Pancreas (tissue), 10 donors: Measurements from ENCODE around the gene ZNF417. TPM values are rescaled to one million over a fixed set of nuclear protein-coding genes. Genes with fewer than 3 reads are reported as not detected.
A peak's percentile ranks its signal among the peaks of the same experiment; 100 is the strongest.
"Not testable (repeated sequence)": the region's sequence is repeated elsewhere in the genome, so short reads cannot be mapped to it uniquely, and the experiment has no call there.

ENCODE experiments used
- ATAC-seq, 4 donors: fragments of 200-7000 bp; cut with Tn5 transposase; one replicate each; pipeline versions ENCODE4 v1.8.0 to v1.9.1; 2020; ENCODE audit warnings: mild to moderate bottlenecking in 4 of 4, moderate library complexity in 4 of 4
- DNase-seq, 6 donors: peaks; one replicate each; pipeline ENCODE4 v3.0.0-alpha.2; 2020
- FAIRE-seq: peaks from 2 replicates; lab custom pipeline; 2012; peaks lifted over from hg19 to GRCh38; lab: Jason Lieb, UNC
- H3K27ac ChIP-seq, 4 donors: fragments of 200-600 bp; sonication (generic); 1 replicate in 3 of 4; 2 replicates in 1 of 4; pipeline versions ENCODE4 v1.5.0 to v1.8.0; 2020
- H3K27me3 ChIP-seq, 4 donors: fragments of 200-600 bp; one replicate each; pipeline ENCODE4 v1.8.0; 2021
- H3K36me3 ChIP-seq, 3 donors: fragments of 200-600 bp; sonication (generic) in 1 of 3; one replicate each; pipeline versions ENCODE4 v1.5.0 to v1.8.0; 2020 to 2021
- H3K4me1 ChIP-seq, 3 donors: fragments of 200-600 bp; one replicate each; pipeline ENCODE4 v1.8.0; 2021
- H3K4me3 ChIP-seq, 4 donors: fragments of 200-600 bp; sonication (generic) in 2 of 4; one replicate each; pipeline versions ENCODE4 v1.5.0 to v1.8.0; 2020 to 2021
- H3K9me3 ChIP-seq, 4 donors: fragments of 200-600 bp; one replicate each; pipeline ENCODE4 v1.8.0; 2021
- WGBS, 2 donors: extraction: QIAGEN DNeasy Blood & Tissue Kit; methylation state at CpG; one replicate each; pipeline ENCODE4 v1.1.7; 2013; 5-methylcytosine and 5-hydroxymethylcytosine counted together
- intact Hi-C, 3 donors: fragments of 100-400 bp; cut with DNase I; formaldehyde crosslinking; loops; one replicate each; pipeline versions ENCODE4 v1.11.1 to v1.14.2; 2022
- polyA plus RNA-seq, 2 donors: library from polyadenylated mRNA; stranded (reverse); fragments of 200-250 nt; gene quantifications; one replicate each; pipeline ENCODE4 v1.2.3, GENCODE V29; 2013
- total RNA-seq, 6 donors: library from RNA; stranded (reverse); fragmentation: NEBNext Ultra II Directional in 4 of 6; extraction: Animal tissue kit (Norgen Biotek cat#: 25700) in 4 of 6; gene quantifications; one replicate each; pipeline versions ENCODE4 v1.2.1 to v1.2.4, GENCODE V29; 2021 to 2023
- TF ChIP-seq, protein P1 (sequence below), 4 donors: fragments of 200-600 bp; sonication (generic) in 3 of 4; IDR thresholded peaks; one replicate each; pipeline versions ENCODE4 v1.5.0 to v1.8.0; 2021; ENCODE audit warnings: antibody characterized with exemption in 4 of 4
- donor health status: healthy with polysubstance abuse.
- donor health status: DM: no; HTN: no; CAD: no; lungs with moderate emphysema.
- donor health status: DM: no; HTN: no; CAD: no.
- donor health status: control.
- donor health status: control.
- donor health status: Bipolar disorder and iron deficiency.
- donor health status: DM: yes; HTN: yes; CAD: no.
- donor health status: DM: no; HTN: no; CAD: no.
- donor health status: DM: no; HTN: no; CAD: no.
- donor health status: DM: yes; HTN: yes; CAD: no.

The ZNF417 gene
- total and polyA plus RNA-seq, 8 donors, result 2.8 to 15.3 (median 6.2) TPM

DNA sequence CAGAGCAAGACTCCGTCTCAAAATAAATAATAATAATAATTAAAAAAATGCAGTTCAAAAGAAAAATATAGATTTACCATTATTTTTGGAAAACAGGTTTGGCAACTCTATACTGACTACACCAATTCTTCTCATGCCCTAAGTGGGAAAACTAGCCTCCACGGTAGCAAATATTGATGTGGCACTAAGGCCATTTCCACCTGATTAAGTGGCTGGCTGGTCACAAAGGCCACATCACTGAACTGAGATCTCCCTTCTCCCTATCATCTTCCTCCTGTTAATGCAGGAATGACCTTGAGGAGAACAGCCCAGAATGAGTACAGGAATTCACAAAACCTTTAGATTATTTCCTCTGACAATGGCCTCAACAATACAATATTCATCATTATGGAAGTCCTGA is 46.2 kb downstream of the ZNF417 start:
- peaks cover under 1 to 30% (median 27%) of the 10 kb centered on the region in 3 donors for H3K36me3 ChIP-seq
- no peaks in the 10 kb centered on the region for H3K4me1 ChIP-seq
- ATAC-seq (peak in 1 of 4 donors; percentile 21), FAIRE-seq (no peak), DNase-seq (no peak)
- intact Hi-C loops, result no loop called here
- H3K27me3 ChIP-seq, result no peaks in the 10 kb centered on the region
- H3K9me3 ChIP-seq, result peaks cover 0 to 5% (median 2%) of the 10 kb centered on the region in 4 donors
- no peak overlapping the region for H3K27ac ChIP-seq
- WGBS, 2 donors, result 26 to 33% methylated on average over 2 of the region's 2 CpGs
- TF ChIP-seq, protein P1, sequence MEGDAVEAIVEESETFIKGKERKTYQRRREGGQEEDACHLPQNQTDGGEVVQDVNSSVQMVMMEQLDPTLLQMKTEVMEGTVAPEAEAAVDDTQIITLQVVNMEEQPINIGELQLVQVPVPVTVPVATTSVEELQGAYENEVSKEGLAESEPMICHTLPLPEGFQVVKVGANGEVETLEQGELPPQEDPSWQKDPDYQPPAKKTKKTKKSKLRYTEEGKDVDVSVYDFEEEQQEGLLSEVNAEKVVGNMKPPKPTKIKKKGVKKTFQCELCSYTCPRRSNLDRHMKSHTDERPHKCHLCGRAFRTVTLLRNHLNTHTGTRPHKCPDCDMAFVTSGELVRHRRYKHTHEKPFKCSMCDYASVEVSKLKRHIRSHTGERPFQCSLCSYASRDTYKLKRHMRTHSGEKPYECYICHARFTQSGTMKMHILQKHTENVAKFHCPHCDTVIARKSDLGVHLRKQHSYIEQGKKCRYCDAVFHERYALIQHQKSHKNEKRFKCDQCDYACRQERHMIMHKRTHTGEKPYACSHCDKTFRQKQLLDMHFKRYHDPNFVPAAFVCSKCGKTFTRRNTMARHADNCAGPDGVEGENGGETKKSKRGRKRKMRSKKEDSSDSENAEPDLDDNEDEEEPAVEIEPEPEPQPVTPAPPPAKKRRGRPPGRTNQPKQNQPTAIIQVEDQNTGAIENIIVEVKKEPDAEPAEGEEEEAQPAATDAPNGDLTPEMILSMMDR (IDR thresholded peaks at IDR 0.05), result no peak
- H3K4me3 ChIP-seq, result no peak overlapping the region

DNA sequence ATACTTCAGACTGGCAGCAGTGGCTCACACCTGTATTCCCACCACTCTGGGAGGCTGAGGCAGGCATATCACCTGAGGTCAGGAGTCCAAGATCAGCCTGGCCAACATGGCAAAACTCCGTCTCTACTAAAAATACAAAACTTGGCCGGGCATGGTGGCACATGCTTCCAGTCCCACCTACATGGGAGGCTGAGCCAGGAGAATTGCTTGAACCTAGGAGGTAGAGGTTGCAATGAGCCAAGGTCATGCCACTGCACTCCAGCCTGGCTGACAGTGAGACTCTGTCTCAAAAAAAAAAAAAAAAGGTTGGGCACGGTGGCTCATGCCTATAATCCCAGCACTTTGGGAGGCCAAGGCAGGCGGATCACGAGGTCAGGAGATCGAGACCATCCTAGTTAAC is 46.7 kb downstream of the ZNF417 start:
- H3K9me3 ChIP-seq, result not testable (repeated sequence)
- WGBS, 2 donors, result 94 to 97% methylated on average over 6 of the region's 6 CpGs
- H3K36me3 ChIP-seq, result peaks cover 6 to 36% (median 32%) of the 10 kb centered on the region in 3 donors

DNA sequence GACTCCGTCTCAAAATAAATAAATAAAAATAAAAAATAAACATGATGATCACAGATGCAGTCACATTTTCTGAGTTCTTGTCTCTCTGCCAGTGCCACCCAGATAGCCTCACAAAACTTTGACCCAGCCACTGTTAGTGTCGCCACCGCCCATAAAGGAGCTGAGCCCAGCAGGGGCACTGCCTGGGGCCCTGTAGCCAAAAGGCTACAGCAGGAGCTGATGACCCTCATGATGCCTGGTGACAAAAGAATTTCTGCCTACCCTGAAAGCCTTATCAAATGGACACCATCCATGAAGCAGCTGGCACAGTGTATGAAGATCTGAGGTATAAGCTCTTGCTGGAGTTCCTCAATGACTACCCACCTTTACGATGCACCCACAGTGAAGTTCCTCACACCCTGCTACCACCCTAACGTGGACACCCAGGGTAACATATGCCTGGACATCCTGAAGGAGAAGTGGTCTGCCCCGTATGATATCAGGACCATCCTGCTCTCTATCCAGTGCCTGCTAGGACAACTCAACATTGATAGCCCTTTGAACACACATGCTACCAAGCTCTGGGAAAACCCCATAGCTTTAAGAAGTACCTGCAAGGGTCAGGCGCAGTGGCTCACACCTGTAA is 48.4 kb downstream of the ZNF417 start:
- H3K9me3 ChIP-seq, result peaks cover 0 to under 1% (median 0%) of the 10 kb centered on the region in 4 donors
- no peaks in the 10 kb centered on the region for H3K4me1 ChIP-seq
- no peak overlapping the region for H3K27ac ChIP-seq
- 99 to 100% methylated on average over 7 of the region's 7 CpGs for WGBS, 2 donors
- FAIRE-seq (no peak), DNase-seq (no peak), ATAC-seq (no peak)
- intact Hi-C loops, result no loop called here
- H3K4me3 ChIP-seq, result no peak overlapping the region
- no peaks in the 10 kb centered on the region for H3K27me3 ChIP-seq
- TF ChIP-seq, protein P1 (IDR thresholded peaks at IDR 0.05), result no peak
- peaks cover 9 to 42% (median 38%) of the 10 kb centered on the region in 3 donors for H3K36me3 ChIP-seq

More for the DNA sequence above, 46.7 kb downstream of the ZNF417 start:
- H3K27ac ChIP-seq, H3K27me3 ChIP-seq, ATAC-seq, H3K4me1 ChIP-seq, intact Hi-C loops, FAIRE-seq, H3K4me3 ChIP-seq, DNase-seq: not testable (repeated sequence)

Other genes with a start within 250 kb of the ZNF417 start
- gene ZSCAN4, start 247.7 kb downstream of the ZNF417 start, total RNA-seq, result under 1 TPM in 1 of 6 donors, not detected in 5; 0.09 TPM
- under 1 TPM in 1 of 2 donors, not detected in 1; 0.05 TPM for gene ZSCAN4, start 247.7 kb downstream of the ZNF417 start, polyA plus RNA-seq
- gene ZNF551, start 234.6 kb downstream of the ZNF417 start, total RNA-seq, result 1 to 10 TPM; 2.2 to 3.2 (median 2.5) TPM
- gene ZNF551, start 234.6 kb downstream of the ZNF417 start, polyA plus RNA-seq, result 1 to 10 TPM; 1.1 to 1.5 TPM
- 1 to 10 TPM; 1.5 to 4.6 (median 2.3) TPM for gene ZNF154, start 207.4 kb downstream of the ZNF417 start, total RNA-seq
- gene ZNF154, start 207.4 kb downstream of the ZNF417 start, polyA plus RNA-seq, result 1 to 10 TPM; 3.1 to 3.4 TPM
- 1 to 10 TPM; 1.7 to 5.8 (median 2.6) TPM for gene ZNF671, start 189.0 kb downstream of the ZNF417 start, total RNA-seq
- 1 to 10 TPM; 3.5 to 8.3 TPM for gene ZNF671, start 189.0 kb downstream of the ZNF417 start, polyA plus RNA-seq
- 10 to 100 TPM in 1 of 6 donors, 1 to 10 TPM in 5; 2.9 to 10.8 (median 4.5) TPM for gene ZNF776, start 169.8 kb downstream of the ZNF417 start, total RNA-seq
- 1 to 10 TPM; 2.9 to 6.3 TPM for gene ZNF776, start 169.8 kb downstream of the ZNF417 start, polyA plus RNA-seq
- 10 to 100 TPM in 1 of 6 donors, 1 to 10 TPM in 5; 3.9 to 12.9 (median 5.3) TPM for gene ZNF586, start 146.9 kb downstream of the ZNF417 start, total RNA-seq
- gene ZNF586, start 146.9 kb downstream of the ZNF417 start, polyA plus RNA-seq, result 1 to 10 TPM; 3.0 to 4.3 TPM
- 1 to 10 TPM; 3.4 to 5.8 (median 4.1) TPM for gene ZNF552, start 101.7 kb downstream of the ZNF417 start, total RNA-seq
- 1 to 10 TPM; 3.4 to 4.7 TPM for gene ZNF552, start 101.7 kb downstream of the ZNF417 start, polyA plus RNA-seq
- gene ZNF587B, start 86.3 kb downstream of the ZNF417 start, total RNA-seq, result 10 to 100 TPM in 1 of 6 donors, 1 to 10 TPM in 5; 8.0 to 10.3 (median 9.0) TPM
- gene ZNF587B, start 86.3 kb downstream of the ZNF417 start, polyA plus RNA-seq, result 1 to 10 TPM; 4.4 to 8.4 TPM
- 10 to 100 TPM; 12.2 to 29.5 (median 16.1) TPM for gene ZNF587, start 66.7 kb downstream of the ZNF417 start, total RNA-seq
- gene ZNF587, start 66.7 kb downstream of the ZNF417 start, polyA plus RNA-seq, result 10 to 100 TPM in 1 of 2 donors, 1 to 10 TPM in 1; 9.3 to 28.2 TPM
- gene ZNF814, start 27.6 kb downstream of the ZNF417 start, total RNA-seq, result 1 to 10 TPM; 3.7 to 7.7 (median 6.0) TPM
- 10 to 100 TPM in 1 of 2 donors, 1 to 10 TPM in 1; 9.8 to 10.8 TPM for gene ZNF814, start 27.6 kb downstream of the ZNF417 start, polyA plus RNA-seq
- 1 to 10 TPM; 2.6 to 6.3 (median 4.0) TPM for gene ZNF418, start 18.8 kb upstream of the ZNF417 start, total RNA-seq
- gene ZNF418, start 18.8 kb upstream of the ZNF417 start, polyA plus RNA-seq, result 1 to 10 TPM; 4.6 to 8.4 TPM
- gene ZNF256, start 31.1 kb upstream of the ZNF417 start, total RNA-seq, result 1 to 10 TPM; 1.9 to 2.6 (median 2.1) TPM
- 1 to 10 TPM in 1 of 2 donors, under 1 TPM in 1; 0.95 to 2.5 TPM for gene ZNF256, start 31.1 kb upstream of the ZNF417 start, polyA plus RNA-seq
- gene C19orf18, start 57.9 kb upstream of the ZNF417 start, total RNA-seq, result under 1 TPM in 5 of 6 donors, not detected in 1; 0.16 to 0.78 (median 0.42) TPM
- gene C19orf18, start 57.9 kb upstream of the ZNF417 start, polyA plus RNA-seq, result 1 to 10 TPM; 2.5 to 7.9 TPM
- 1 to 10 TPM; 4.8 to 9.7 (median 6.3) TPM for gene ZNF606, start 86.2 kb upstream of the ZNF417 start, total RNA-seq
- gene ZNF606, start 86.2 kb upstream of the ZNF417 start, polyA plus RNA-seq, result 10 to 100 TPM; 10.9 to 12.2 TPM
- under 1 TPM in 5 of 6 donors, not detected in 1; 0.25 to 0.49 (median 0.32) TPM for gene ZSCAN1, start 117.4 kb upstream of the ZNF417 start, total RNA-seq
- 1 to 10 TPM; 2.5 to 7.1 TPM for gene ZSCAN1, start 117.4 kb upstream of the ZNF417 start, polyA plus RNA-seq
- 1 to 10 TPM; 1.1 to 5.0 (median 2.0) TPM for gene ZNF135, start 142.7 kb upstream of the ZNF417 start, total RNA-seq
- 10 to 100 TPM in 1 of 2 donors, 1 to 10 TPM in 1; 8.5 to 11.6 TPM for gene ZNF135, start 142.7 kb upstream of the ZNF417 start, polyA plus RNA-seq
- gene ZSCAN18, start 181.6 kb upstream of the ZNF417 start, total RNA-seq, result 10 to 100 TPM; 17.3 to 37.4 (median 21.1) TPM
- gene ZSCAN18, start 181.6 kb upstream of the ZNF417 start, polyA plus RNA-seq, result 10 to 100 TPM; 39.1 to 93.0 TPM
- 1 to 10 TPM; 2.3 to 6.2 (median 3.4) TPM for gene ZNF329, start 234.2 kb upstream of the ZNF417 start, total RNA-seq
- 1 to 10 TPM; 2.2 to 4.1 TPM for gene ZNF329, start 234.2 kb upstream of the ZNF417 start, polyA plus RNA-seq